Glomerular visceral epithelial cell (primary cell): ENCODE data around the gene ALKBH8.
A peak's percentile ranks its signal among the peaks of the same experiment; 100 is the strongest.
"Not testable (repeated sequence)": the region's sequence is repeated elsewhere in the genome, so short reads cannot be mapped to it uniquely, and the experiment has no call there.

Source experiments
- DNase-seq: peaks from one replicate; pipeline ENCODE4 v3.0.0-alpha.2; 2016; ENCODE audit errors: extremely low spot score

The ALKBH8 gene

DNA sequence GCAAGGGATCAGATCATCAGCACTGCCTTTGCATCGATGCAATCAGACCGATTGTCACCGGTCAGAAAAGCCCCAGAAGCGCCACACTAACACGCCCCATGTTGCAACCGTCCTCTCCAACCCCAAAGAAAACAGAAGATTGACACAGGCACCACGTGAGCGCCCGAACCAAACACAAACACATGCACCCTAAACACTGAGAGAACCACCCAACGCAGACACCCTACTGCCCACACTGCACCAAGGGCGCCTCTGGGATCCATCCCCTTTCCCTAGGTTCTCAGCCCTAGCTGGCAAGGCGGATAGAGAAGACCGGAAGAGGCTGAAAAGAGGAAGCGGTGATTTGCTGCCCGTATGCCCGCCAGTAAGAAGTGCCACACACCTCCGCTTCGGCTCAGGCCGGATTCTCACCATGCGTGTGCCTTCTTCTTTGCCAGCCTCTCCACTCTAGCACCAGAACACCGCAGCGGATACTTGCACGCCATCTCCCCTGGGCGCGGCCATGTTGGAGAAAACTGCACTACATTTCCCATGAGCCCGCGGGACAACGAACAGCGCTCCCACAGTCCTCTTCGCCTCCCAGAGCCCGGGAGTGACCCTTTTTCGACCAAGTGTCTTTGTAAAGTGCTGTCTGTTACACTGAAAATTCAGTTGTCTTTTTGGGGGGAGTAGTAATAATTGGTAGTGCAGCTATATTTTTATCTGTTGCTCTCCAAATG lies at the start of gene ALKBH8:
Gene ALKBH8 (minus strand): TSS at position 517 of the 719 bp plus-strand sequence. CDS start 4,842 bp downstream, outside the sequence.
- DNase-seq, result peak; percentile 62

DNA sequence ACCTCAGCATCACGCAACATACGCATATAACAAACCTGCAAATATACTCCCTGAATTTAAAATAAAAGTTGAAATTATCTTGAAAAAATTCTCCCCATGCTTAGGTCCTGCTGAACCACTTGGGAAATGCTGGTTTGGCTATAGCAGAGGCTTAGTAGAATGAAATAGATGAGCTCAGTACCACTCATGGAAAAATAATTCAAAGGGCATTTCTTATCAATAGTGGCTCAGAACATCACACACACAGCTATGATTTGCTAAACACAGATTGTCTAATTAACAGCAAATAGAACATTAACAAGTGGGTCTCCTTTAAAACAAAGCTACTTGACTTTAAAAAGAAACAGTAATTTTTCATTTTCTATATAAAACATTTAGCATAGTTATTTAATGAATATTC lies 46.9 kb upstream of the ALKBH8 start:
- DNase-seq, result no peak

DNA sequence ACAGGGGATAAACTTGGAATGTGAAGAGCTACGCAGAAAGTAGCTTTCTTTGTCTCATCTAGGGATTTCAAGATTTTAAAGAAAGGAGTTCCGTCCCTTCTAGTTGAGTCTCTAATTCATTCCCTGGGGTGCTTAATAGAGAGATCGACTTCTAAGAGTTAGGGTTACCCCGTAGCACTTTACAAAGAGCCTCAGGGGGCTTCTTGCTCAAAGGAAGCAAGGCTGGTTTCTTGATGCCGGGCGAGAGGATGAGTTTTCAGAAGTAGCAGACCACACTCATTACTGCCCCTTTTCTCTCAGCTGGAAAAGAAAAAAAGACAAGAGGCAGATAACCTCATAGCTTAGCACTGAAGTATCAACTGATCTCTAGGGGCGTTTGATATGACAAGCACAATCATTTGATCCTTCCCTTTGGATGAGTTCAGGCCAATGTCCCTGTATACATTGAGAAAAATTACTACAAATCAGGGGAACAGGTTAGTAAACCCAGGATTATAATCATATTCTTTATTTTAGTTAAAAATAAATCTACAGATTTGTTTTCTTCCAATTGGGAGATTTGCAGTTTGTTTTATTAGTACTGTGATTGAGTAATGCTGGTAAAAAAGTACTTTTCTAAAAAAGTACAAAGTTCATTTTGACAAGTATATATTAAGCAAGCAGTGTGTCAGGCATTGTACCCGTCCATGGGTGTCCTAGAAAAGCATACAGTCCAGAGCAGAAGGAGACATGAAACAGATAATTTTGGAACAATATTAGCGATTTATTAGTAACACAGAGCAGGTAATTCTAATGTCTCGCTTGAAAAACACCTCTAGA lies 44.1 kb upstream of the ALKBH8 start:
- no peak for DNase-seq

- DNase-seq, result no peak
These were observed 43.3 kb upstream of the ALKBH8 start for GRCh38 chr11:107608809-107609208.

- no peak for DNase-seq
These were observed 40.6 kb upstream of the ALKBH8 start for GRCh38 chr11:107606141-107606540.

DNA sequence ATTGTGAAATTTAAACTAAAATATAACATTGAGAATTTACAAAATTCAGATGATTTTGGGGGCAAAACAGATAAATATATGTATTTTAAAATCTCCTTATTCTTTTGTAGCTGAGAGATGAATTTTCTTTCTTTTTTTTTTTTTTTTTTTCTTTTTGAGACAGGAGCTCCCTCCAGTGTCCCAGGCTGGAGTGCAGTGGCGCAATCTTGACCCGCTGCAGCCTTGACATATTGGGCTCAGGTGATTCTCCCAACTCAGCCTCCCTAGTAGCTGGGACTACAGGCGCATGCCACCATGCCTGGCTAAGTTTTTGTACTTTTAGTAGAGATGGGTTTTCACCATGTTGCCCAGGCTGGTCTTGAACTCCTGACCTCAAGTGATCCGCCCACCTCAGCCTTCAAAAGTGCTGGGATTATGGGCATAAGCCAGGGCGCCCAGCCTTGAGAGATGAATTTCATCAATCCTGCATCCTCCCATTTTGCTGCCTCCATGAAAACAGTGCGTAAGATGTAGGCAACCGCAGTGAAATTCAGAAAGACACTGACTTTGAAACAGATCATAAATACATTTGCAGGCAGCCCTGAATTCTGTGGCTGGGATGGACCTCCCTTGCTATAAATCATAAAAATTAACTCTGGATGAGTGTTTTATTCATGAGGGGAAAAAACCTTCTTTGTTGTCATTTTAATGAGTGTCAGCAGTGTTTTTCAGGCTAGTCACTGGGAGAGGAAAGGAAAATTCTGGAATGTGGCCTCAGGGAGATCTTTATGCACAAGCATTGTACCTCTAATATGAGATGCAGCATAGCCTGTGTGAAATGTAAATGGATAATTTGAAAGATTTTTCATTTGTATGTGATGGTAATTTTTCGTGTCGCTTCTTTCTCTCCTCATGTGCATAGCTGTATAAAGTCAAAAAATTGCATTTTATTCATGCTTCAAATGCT lies 39.8 kb upstream of the ALKBH8 start:
- DNase-seq, result no peak

DNA sequence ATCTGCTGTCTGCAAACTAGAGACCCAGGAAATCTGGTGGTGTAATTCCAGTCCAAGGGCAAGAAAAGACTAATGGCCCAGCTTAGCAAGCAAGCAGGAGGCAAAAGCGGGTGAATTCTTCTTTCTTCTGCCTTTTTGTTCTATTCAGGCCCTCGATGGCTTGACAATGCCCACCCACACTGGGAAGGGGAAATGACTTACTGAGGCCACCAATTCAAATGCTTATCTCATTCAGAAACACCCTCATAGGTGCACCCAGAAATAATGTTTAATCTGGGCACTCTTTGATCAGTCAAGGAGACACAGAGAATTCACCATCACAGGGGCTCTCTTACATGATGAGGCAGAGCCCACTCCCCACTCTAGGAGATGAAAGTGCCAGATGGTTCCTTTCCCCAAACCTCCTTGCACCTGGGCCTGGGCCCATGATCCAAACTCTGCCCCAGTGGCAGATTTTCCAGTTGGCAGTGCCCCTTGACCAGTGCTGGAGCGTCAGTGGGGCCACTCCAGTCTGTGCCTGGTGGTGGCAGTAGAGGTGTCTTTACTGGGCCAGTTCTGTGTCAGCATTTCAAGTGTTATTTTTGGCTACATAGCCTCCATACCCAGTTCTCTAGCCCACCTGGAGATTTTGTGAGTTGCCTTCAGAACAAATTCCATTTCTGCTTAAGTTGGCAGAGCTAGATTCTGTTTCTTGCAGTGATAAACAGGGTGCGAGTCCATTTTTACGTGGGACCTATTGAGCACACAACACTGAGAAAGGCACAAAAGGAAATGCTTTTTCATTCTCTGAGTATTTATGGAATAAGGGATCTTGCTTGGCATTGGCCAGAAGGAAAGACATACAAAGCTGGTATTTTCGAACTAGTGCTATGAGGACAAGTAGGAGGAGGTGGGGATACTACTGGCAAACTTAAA lies 32.9 kb upstream of the ALKBH8 start:
- DNase-seq, result peak; percentile 5

DNA sequence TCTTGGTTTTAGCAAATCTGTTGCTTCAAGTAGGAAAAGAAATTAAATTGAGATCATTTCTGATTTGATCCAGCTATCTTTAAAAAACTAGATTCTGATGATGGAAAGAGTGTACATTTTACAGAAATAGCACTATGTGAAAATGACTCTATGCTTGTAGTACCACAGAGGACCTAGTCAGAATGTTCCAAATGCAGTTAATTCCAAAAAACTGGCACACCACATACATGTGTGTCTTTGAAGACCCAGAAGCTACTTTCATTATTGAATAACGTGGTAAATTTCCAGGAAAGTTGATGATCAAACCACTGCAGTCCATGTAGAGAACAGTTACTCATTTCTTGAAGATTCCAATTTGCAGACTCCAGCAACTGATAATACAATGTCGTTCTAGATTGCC lies 29.2 kb upstream of the ALKBH8 start:
- no peak for DNase-seq

DNA sequence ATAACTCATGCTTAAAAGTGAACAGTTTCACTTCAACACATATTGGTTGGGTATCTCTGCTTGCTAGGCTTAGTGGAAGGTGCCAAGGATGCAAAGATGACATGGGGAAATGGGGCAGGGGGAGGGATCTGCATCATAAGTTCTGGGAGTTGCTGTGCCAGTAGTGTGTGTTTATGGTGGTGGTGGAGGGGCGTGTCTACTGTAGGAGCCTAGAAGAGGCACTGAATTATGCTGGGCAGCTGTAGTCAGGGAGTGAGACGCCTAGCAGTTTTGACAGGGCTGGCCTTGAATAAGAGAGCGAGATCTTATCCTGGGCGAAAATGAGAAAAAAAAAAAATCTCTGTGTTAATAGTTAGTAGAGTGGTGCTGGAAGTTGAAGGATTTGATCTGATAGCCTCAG lies 28.4 kb upstream of the ALKBH8 start:
- no peak for DNase-seq

- no peak for DNase-seq
These were observed 27.3 kb upstream of the ALKBH8 start for GRCh38 chr11:107592813-107593212.

DNA sequence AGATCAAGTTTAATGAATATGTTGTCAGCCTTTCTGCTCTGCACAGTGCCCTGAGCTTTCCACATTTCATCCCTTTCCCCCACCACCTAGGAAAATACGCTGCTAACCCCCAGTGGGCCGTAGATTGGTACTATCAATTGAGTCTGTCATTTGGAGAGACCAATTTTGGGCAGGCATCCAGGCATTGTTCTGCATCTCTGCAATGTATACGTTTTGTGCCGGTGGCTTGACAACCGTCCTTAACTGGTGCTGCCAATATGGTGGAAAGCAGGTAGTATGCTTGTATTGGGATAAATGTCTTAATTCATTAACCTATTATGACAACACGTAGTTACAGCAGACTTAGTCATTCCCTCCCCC lies 26.7 kb upstream of the ALKBH8 start:
- DNase-seq, result no peak

DNA sequence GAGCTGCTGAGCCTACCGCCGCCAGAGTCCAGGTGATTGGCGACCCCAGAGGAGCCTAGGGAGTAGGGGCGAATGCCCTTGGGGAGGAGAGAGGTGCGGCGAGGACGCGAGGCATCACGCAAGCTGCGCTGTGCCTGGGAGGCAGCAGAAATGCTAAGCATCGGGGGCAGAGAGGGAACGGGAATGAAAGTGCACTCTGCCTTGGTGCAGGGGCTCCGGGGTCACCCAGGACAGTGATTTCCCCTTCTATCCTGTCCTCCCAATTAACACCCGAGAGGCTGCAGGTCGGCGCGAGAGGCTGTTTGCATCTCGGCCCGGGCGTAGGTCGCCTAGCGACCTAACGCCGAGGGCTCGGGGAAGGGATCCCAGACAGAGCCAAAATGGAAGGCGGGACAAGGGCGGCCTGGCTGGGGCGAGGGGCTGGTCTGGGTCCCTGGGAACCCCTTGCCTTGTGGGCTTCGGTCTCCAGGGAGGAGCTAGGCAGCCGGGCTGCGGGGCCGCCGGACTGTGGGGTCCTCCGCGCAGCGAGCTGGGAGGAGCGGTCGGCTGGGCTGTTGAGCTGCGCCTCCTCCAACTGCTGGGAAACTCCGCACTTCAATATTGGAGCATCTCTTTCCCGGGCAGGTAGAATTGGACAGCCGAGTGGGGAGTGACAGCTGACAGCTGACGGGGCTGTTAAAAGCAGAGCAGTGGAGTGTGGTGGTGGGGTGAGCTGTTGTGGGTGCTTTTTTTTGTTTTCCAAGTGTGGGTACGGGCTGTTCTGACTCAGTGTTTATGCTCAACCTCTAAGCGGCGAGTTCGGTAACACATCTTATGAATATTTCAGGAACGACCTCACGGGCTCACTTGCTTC lies 26.1 kb upstream of the ALKBH8 start:
- no peak for DNase-seq

GRCh38 chr11:107590460-107591377 lies 25.2 kb upstream of the ALKBH8 start, which contains the start of gene ELMOD1:
TSS of gene ELMOD1 (plus strand) at chr11:107591147. CDS start at chr11:107618190, 27,043 bp downstream.
- peak; percentile 61 for DNase-seq

- DNase-seq, result no peak
These were observed 21.9 kb upstream of the ALKBH8 start for GRCh38 chr11:107587306-107587979.

- peak; percentile 8 for DNase-seq
These were observed 18.2 kb upstream of the ALKBH8 start for GRCh38 chr11:107583629-107584195.

- no peak for DNase-seq
These were observed 15.6 kb upstream of the ALKBH8 start for GRCh38 chr11:107581147-107581546.

DNA sequence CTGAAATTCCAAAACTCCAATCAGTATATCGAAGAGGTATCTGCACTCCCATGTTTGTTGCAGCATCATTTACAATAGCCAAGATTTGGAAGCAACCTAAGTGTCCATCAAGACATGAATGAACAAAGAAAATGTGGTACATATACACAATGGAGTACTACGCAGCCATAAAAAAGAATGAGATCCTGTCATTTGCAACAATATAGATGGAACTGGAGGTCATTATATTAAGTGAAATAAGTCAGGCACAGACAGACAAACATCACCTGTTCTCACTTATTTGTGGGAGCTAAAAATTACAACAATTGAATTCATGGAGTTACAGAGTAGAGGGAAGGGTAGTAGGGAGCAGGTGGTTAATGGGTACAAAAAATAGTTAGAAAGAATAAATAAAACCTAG lies 13.6 kb upstream of the ALKBH8 start:
- not testable (repeated sequence) for DNase-seq

DNA sequence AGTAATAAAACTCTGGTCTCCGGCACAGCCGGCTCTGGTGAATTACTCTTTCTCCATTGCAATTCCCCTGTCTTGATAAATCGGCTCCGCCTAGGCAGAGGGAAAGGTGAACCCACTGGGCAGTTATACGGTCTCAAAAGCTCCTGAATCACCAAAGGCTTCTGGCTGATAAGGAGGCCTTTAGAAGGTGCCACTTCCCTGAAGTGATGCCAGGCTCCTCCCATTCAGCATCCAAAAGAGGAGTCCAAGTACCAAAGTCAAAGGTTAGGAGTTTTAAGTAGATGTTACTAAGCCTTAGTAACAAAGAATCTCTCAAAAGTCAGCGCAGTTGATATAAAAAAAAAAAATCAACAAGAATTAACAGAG lies 11.8 kb upstream of the ALKBH8 start:
- DNase-seq, result no peak
